Inflammatory macrophage (primary cell): ENCODE results near the gene CADM4.
A peak's percentile ranks its signal among the peaks of the same experiment; 100 is the strongest.
"Not testable (repeated sequence)": the region's sequence is repeated elsewhere in the genome, so short reads cannot be mapped to it uniquely, and the experiment has no call there.

Experiments used
- DNase-seq, 2 donors: peaks; one replicate each; pipeline ENCODE4 v3.0.0-alpha.2; 2020 to 2022

Gene CADM4

DNA sequence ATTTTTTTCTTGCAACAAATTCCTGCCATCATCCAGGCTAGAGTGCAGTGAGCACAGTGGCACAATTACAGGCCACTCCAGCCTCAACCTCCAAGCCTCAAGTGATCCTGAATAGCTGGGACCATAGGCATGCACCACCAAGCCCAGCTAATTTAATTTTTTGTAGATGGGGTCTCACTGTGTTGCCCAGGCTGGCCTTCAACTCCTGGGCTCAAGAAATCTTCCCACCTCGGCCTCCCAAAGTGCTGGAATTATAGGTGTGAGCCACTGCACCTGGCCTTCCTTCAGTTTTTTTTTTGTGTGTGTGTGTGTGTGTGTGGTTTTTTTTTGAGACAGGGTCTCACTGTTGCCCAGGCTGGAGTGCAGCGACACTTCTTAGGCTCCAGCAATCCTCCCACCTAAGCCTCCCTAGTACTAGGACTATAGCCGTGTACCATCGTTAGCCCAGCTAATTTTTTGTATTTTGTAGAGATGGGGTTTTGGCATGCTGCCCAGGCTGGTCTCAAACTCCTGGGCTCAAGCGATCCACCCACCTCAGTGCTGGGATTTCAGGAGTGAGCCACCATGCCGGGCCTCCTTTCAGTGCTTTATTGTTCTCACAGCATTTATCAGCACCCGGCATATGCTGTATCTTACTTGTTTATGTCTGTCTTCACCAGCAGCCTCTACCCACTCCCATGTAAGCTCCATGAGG is 33.6 kb downstream of the CADM4 start:
- no peak for DNase-seq

GRCh38 chr19:43600326-43600725 is 39.3 kb downstream of the CADM4 start:
- DNase-seq = not testable (repeated sequence)

DNA sequence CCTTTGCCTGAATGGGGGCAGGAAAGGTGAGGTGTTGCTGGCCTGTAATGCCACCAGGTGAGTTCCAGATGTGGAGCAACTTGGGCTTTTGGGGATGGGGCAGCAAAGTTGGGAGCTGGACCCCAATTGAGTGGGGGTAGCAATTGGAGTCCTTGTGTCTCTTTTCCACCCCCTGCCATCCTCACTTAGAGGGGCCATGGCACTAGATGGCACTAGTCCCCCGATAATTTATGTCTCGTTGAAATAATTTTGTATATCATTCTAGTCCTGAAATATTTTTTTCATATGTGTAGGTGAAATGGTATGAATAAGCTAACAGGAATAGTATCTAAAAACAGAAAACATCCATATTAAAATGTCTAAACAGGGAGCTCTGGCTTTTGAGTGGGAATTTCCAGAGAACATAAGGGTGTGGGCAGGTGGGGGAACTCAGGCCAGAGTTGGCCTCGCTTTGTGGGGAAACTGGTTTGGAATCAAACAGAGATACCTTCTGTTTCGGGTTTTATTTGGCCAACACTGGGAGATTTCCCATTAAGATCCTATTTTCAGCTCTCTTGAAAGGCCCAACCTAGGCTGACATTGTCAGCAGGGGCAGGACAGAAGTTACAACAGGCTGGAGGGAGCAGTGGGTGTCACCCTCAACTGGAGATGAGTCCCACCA is 39.9 kb downstream of the CADM4 start:
- DNase-seq = no peak

DNA sequence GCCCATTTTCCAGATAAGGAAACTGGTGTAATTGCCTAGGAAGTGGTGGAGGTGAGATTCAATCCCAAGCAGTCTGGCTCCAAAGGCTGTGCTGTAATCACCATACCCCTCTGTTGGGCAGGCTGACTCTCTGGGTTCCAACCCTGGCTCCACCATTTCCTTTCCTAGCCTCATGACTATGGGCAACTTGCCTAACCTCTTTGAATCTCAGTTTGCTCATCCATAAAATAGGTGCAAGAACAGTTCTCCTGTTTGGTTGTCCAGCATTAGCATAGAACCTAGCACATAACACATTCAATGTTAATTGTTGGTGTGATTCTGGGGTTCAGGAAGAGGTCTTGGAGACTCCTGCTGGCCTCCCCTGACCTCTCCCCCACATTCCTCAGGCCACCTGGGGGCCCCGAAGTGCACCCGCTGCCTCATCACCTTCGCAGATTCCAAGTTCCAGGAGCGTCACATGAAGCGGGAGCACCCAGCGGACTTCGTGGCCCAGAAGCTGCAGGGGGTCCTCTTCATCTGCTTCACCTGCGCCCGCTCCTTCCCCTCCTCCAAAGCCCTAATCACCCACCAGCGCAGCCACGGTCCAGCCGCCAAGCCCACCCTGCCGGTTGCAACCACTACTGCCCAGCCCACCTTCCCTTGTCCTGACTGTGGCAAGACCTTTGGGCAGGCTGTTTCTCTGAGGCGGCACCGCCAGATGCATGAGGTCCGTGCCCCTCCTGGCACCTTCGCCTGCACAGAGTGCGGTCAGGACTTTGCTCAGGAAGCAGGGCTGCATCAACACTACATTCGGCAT is 41.0 kb downstream of the CADM4 start:
- DNase-seq = no peak

DNA sequence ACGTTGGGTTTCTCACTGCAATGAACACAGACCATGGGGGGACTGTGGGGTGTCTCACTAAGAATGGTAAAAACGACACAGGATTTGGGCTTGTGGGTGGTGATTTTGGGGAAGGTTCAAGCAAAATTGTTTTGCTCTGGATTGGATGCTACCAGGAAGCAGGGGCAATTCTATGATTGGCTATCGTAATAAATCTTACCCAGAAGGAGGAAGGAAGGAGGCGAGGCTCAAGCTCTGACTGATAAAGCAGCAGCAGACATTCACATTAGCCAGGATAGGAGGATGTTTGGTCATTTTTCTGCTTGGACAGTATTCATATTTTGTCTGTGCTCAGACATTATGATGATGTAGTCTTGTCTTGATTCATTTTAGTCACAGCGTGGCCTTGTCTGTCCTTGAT is 41.8 kb downstream of the CADM4 start:
- DNase-seq = peak; percentile 54 to 57

- peak in 1 of 2 donors; percentile 17 for DNase-seq
These were observed 42.7 kb downstream of the CADM4 start for GRCh38 chr19:43596842-43597461.

GRCh38 chr19:43595999-43596841 is 43.4 kb downstream of the CADM4 start, which contains the start of the genes IRGQ and ZNF576:
Gene IRGQ (minus strand): TSS chr19:43596134. CDS start chr19:43595338, 796 bp downstream.
Gene ZNF576 (plus strand): TSS chr19:43596595. CDS start chr19:43597109, 514 bp downstream.
- peak; percentile 100 for DNase-seq

GRCh38 chr19:43595605-43595998 is 44.0 kb downstream of the CADM4 start:
- DNase-seq = no peak

GRCh38 chr19:43594710-43595604 is 44.7 kb downstream of the CADM4 start:
- peak; percentile 56 to 69 for DNase-seq

- DNase-seq = no peak
These were observed 45.5 kb downstream of the CADM4 start for GRCh38 chr19:43594081-43594697.

DNA sequence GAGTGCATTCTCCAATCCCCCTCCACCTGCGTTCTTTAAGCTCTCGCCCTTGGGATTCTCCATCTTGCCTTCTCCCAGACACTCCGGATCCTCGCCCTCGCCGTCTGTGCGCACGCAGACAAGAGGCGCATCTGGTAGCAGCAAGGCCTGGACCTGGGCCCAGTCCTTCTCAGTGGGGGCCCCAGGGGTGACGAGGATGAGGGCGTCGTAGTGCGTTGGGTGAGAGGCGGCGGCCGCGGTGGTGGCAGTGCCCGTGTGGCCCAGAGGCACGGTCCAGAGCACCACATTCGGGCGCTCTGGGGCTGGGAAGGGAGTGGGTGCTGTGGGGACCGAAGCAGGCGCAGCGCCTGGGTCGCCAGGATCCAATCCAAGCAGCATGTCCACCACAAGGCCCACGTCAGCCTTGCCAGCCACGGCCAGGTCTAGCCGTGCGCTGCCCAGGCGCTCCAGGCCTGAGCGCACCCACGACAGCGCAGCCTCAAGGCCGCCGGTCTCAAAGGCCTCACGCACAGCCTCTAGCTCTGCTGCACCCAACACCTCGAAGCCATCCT is 46.8 kb downstream of the CADM4 start:
- DNase-seq = no peak

- DNase-seq = no peak
These were observed 47.5 kb downstream of the CADM4 start for GRCh38 chr19:43591904-43592772.

DNA sequence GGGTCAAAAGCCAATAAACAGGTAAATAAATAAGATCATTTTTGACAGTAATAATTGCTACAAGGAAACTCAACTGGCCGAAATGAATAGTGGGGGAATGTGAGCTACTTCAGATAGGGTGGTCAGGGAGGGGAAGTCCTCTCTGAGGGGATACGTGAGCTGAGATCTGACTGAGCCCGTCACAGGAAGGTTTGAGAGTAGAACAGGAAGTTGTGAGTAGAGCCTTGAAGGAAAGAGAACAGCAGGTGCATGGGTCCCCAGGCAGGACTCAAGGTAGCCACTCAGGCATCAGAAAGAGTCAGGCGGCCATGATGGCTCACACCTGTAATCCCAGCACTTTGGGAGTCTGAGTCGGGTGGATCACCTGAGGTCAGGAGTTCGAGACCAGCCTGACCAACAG is 50.0 kb downstream of the CADM4 start:
- no peak for DNase-seq

GRCh38 chr19:43589277-43589676 is 50.4 kb downstream of the CADM4 start:
- no peak for DNase-seq

GRCh38 chr19:43587029-43587428 is 52.6 kb downstream of the CADM4 start:
- DNase-seq = not testable (repeated sequence)

- DNase-seq = no peak
These were observed 53.3 kb downstream of the CADM4 start for GRCh38 chr19:43586346-43586745.

DNA sequence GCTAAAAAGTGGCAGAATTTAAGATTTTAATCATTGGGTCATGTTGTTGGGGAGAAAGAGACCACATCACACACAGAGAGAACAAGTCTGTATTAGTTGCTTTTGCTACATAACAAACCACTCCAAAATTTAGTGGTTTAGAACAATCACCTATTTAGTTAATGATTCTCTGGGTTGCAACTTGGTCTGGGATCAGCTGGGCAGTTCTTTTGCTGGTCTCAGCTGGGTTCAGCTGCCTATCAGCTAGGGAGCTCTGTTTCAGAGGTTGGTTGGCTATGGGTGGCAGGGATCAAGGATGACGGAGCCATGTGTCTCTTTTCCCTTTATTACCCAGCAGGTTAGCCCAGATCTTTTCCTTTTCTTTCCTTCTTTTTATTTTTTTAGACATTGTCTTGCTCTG is 55.2 kb downstream of the CADM4 start:
- DNase-seq = no peak

- DNase-seq = no peak
These were observed 57.2 kb downstream of the CADM4 start for GRCh38 chr19:43582495-43582894.

DNA sequence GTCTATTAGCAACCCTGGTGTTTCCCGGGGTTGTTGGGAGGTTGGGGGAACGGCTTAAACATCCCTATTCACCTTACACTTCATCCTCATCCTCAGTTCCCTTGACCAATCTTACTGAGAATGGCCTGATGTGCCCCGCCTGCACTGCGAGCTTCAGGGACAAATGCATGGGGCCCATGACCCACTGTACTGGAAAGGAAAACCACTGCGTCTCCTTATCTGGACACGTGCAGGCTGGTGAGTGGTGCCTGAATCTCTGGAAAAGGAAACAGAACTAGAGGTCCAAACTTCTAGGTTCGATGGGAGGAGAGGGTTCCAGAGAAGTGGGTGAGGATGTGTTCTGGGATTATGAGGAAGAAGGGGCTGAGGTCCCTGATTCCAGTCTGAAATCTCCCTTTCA is 58.2 kb downstream of the CADM4 start:
- no peak for DNase-seq
